Transverse colon (tissue), 4 donors: ENCODE results near the gene CIPC. TPM values are rescaled to one million over a fixed set of nuclear protein-coding genes. Genes with fewer than 3 reads are reported as not detected.

Source experiments
- DNase-seq: peaks from one replicate; pipeline ENCODE4 v3.0.0-alpha.2; 2019
- H3K27ac ChIP-seq, 4 donors: fragments of 200-600 bp; sonication (generic); 2 replicates each; pipeline ENCODE4 v1.5.1; 2016 to 2018; ENCODE audit warnings: inconsistent platforms in 4 of 4
- H3K27me3 ChIP-seq: fragments of 200-600 bp; sonication (generic); 2 replicates; pipeline ENCODE4 v1.5.1; 2017; ENCODE audit warnings: inconsistent platforms
- H3K36me3 ChIP-seq, 4 donors: fragments of 200-600 bp; sonication (generic); 2 replicates each; pipeline ENCODE4 v1.5.1; 2017 to 2019; ENCODE audit warnings: inconsistent platforms in 4 of 4
- H3K4me1 ChIP-seq, 4 donors: fragments of 200-600 bp; sonication (generic); 2 replicates each; pipeline ENCODE4 v1.5.1; 2017 to 2020; ENCODE audit warnings: inconsistent platforms in 4 of 4
- H3K4me3 ChIP-seq, 4 donors: fragments of 200-600 bp; sonication (generic); 1 replicate in 1 of 4; 2 replicates in 3 of 4; pipeline versions ENCODE4 v1.5.1 to v1.6.1; 2017 to 2019; ENCODE audit warnings: inconsistent platforms in 4 of 4
- H3K9me3 ChIP-seq, 2 donors: fragments of 200-600 bp; sonication (generic); 2 replicates each; pipeline ENCODE4 v1.5.1; 2017 to 2019; ENCODE audit warnings: inconsistent platforms in 2 of 2
- CTCF ChIP-seq, 5 experiments: fragments of 200-600 bp in 3 of 5; fragments of 450-650 bp in 2 of 5; sonication (generic) in 3 of 5; IDR thresholded peaks; 1 replicate in 2 of 5; 2 replicates in 3 of 5; pipeline ENCODE4 v1.5.1; 2016 to 2017; ENCODE audit warnings: antibody characterized with exemption in 5 of 5, inconsistent platforms in 3 of 5, mild to moderate bottlenecking in 2 of 5, moderate library complexity in 1 of 5
- EP300 ChIP-seq: sonication (generic); formaldehyde crosslinking; IDR thresholded peaks from one replicate; pipeline ENCODE4 v1.6.1; 2017; ENCODE audit warnings: antibody characterized with exemption, low read depth
- POLR2A ChIP-seq: fragments of 450-650 bp; IDR thresholded peaks from one replicate; pipeline ENCODE4 v1.6.1; 2016; ENCODE audit warnings: antibody characterized with exemption, mild to moderate bottlenecking, moderate library complexity
- POLR2AphosphoS5 ChIP-seq, 3 donors: sonication (generic); formaldehyde crosslinking; IDR thresholded peaks; one replicate each; pipeline ENCODE4 v1.6.1; 2016; ENCODE audit warnings: antibody characterized with exemption in 3 of 3
- WGBS, 2 donors: methylation state at CpG; one replicate each; pipeline ENCODE4 v1.1.5; 2018; ENCODE audit warnings: low coverage in 1 of 2; 5-methylcytosine and 5-hydroxymethylcytosine counted together
- in situ Hi-C, 4 donors: fragments of 200-750 bp; cut with MboI; loops; one replicate each; pipeline versions ENCODE4 v1.15.0 to v1.15.1; 2017; ENCODE audit warnings: low sequenced_read_pairs in 3 of 4, low pct_ligation_motif_present in 1 of 4, low pct_unique_long_range_greater_than_20kb in 1 of 4
- intact Hi-C: fragments of 100-400 bp; cut with DNase I; formaldehyde crosslinking; loops from one replicate; pipeline ENCODE4 v1.15.1; 2023; ENCODE audit warnings: low total_unique reads
- total RNA-seq, 4 donors: library from RNA; depleted of rRNA; stranded (reverse); fragments of >200 nt; gene quantifications; one replicate each; pipeline ENCODE4 v1.1.0, GENCODE V29; 2016

The CIPC gene
- total RNA-seq, result 10 to 100 TPM; 30.8 to 97.1 (median 67.8) TPM

- TF ChIP-seq EP300 (no peak), POLR2A (peak; percentile 90), POLR2AphosphoS5 (IDR thresholded peaks at IDR 0.05) (peak; percentile 83 to 87 (median 83)), CTCF (IDR thresholded peaks at IDR 0.05) (peak in 2 of 5 experiments; percentile 30 to 50)
- peak; percentile 100 for DNase-seq
- no peaks in the 10 kb centered on the region for H3K27me3 ChIP-seq
- in situ Hi-C loops, result no loop called here
- intact Hi-C loops, result no loop called here
- H3K4me3 ChIP-seq, result peak within 1 kb of the TSS; percentile 75 to 92 (median 84)
- no peaks in the 10 kb centered on the region for H3K9me3 ChIP-seq
- H3K36me3 ChIP-seq, result no peaks in the 10 kb centered on the region
- peak within 1 kb of the TSS; percentile 95 to 98 (median 98) for H3K27ac ChIP-seq
- H3K4me1 ChIP-seq, result peaks cover 21 to 61% (median 52%) of the 10 kb centered on the region in 4 donors
- 0 to 1% methylated on average over 8 to 68 of the region's 87 CpGs for WGBS, 2 donors
Measured at GRCh38 chr14:77097700-77098528, at the start of gene CIPC. TSS of gene CIPC (plus strand) at chr14:77098258. CDS start at chr14:77105709, 7,451 bp downstream.

- intact Hi-C loops, result loop anchor here (5.0 kb wide), 1 partner anchor 139 kb away; no protein-coding TSS in a partner anchor
- no peak overlapping the region for H3K4me3 ChIP-seq
- peak overlapping the region; percentile 64 to 77 (median 68) for H3K27ac ChIP-seq
- 52% methylated on average over 11 of the region's 11 CpGs; no CpG with 5 or more reads in 1 of the 2 donors for WGBS, 2 donors
- H3K27me3 ChIP-seq, result no peaks in the 10 kb centered on the region
- no peaks in the 10 kb centered on the region for H3K36me3 ChIP-seq
- DNase-seq, result no peak
- H3K9me3 ChIP-seq, result peaks cover 0 to 3% of the 10 kb centered on the region in 2 donors
- peaks cover 20 to 38% (median 26%) of the 10 kb centered on the region in 4 donors for H3K4me1 ChIP-seq
- TF ChIP-seq POLR2AphosphoS5 (IDR thresholded peaks at IDR 0.05) (no peak), CTCF (IDR thresholded peaks at IDR 0.05) (no peak), POLR2A (no peak), EP300 (no peak)
- in situ Hi-C loops, result no loop called here
Measured at GRCh38 chr14:77051116-77051515, 46.9 kb upstream of the CIPC start.

GRCh38 chr14:77052281-77053044 lies 45.6 kb upstream of the CIPC start:
- Histone ChIP-seq H3K9me3 (peaks cover 0 to 3% of the 10 kb centered on the region in 2 donors), H3K36me3 (no peaks in the 10 kb centered on the region), H3K27me3 (no peaks in the 10 kb centered on the region), H3K4me3 (no peak overlapping the region), H3K27ac (peak overlapping the region; percentile 64 to 77 (median 68)), H3K4me1 (peaks cover 12 to 27% (median 16%) of the 10 kb centered on the region in 4 donors)
- intact Hi-C loops, result loop anchor here (5.0 kb wide), 1 partner anchor 140 kb away; no protein-coding TSS in a partner anchor
- no peak for TF ChIP-seq CTCF (IDR thresholded peaks at IDR 0.05)
- no peak for TF ChIP-seq POLR2AphosphoS5 (IDR thresholded peaks at IDR 0.05)
- TF ChIP-seq POLR2A, result no peak
- TF ChIP-seq EP300, result no peak
- DNase-seq, result no peak
- in situ Hi-C loops, result no loop called here
- WGBS, 2 donors, result 79 to 100% methylated on average over 2 to 8 of the region's 8 CpGs
